ENCODE results near the gene ERO1A.

Gene ERO1A

GRCh38 chr14:52706724-52707706, 11.7 kb upstream of the ERO1A start, which contains the start of gene PSMC6:
Gene PSMC6 (plus strand): TSS chr14:52707200. CDS start chr14:52707220, 20 bp downstream.
- Mint-ChIP-seq H3K4me1 (peaks cover 49% of the 10 kb centered on the region), H3K4me3 (peak within 1 kb of the TSS; percentile 100), H3K27me3 (no peaks in the 10 kb centered on the region), H3K27ac (peak within 1 kb of the TSS; percentile 99), H3K9me3 (no peaks in the 10 kb centered on the region), H3K36me3 (peaks cover 22% of the 10 kb centered on the region)

GRCh38 chr14:52706286-52706685, 10.9 kb upstream of the ERO1A start:
- H3K4me1 Mint-ChIP-seq: peaks cover 46% of the 10 kb centered on the region
- no peaks in the 10 kb centered on the region for H3K27me3 Mint-ChIP-seq
- H3K36me3 Mint-ChIP-seq: peaks cover 18% of the 10 kb centered on the region
- H3K27ac Mint-ChIP-seq: peak overlapping the region; percentile 99
- H3K4me3 Mint-ChIP-seq: peak overlapping the region; percentile 100
- H3K9me3 Mint-ChIP-seq: no peaks in the 10 kb centered on the region

- H3K9me3 Mint-ChIP-seq: no peaks in the 10 kb centered on the region
- H3K36me3 Mint-ChIP-seq: peaks cover 6% of the 10 kb centered on the region
- H3K27ac Mint-ChIP-seq: no peak overlapping the region
- no peak overlapping the region for H3K4me3 Mint-ChIP-seq
- peaks cover 27% of the 10 kb centered on the region for H3K4me1 Mint-ChIP-seq
- no peaks in the 10 kb centered on the region for H3K27me3 Mint-ChIP-seq
Observed at GRCh38 chr14:52703664-52704063, 8.3 kb upstream of the ERO1A start.

GRCh38 chr14:52703225-52703624, 7.9 kb upstream of the ERO1A start:
- no peak overlapping the region for H3K4me3 Mint-ChIP-seq
- peaks cover 23% of the 10 kb centered on the region for H3K4me1 Mint-ChIP-seq
- no peaks in the 10 kb centered on the region for H3K9me3 Mint-ChIP-seq
- H3K27ac Mint-ChIP-seq: no peak overlapping the region
- peaks cover 6% of the 10 kb centered on the region for H3K36me3 Mint-ChIP-seq
- H3K27me3 Mint-ChIP-seq: no peaks in the 10 kb centered on the region

- no peak overlapping the region for H3K27ac Mint-ChIP-seq
Observed at GRCh38 chr14:52701223-52701622, 5.9 kb upstream of the ERO1A start.

GRCh38 chr14:52700701-52701172, 5.4 kb upstream of the ERO1A start:
- Mint-ChIP-seq H3K4me1 (no peaks in the 10 kb centered on the region), H3K27me3 (no peaks in the 10 kb centered on the region), H3K9me3 (no peaks in the 10 kb centered on the region), H3K27ac (no peak overlapping the region), H3K4me3 (no peak overlapping the region), H3K36me3 (no peaks in the 10 kb centered on the region)

More at GRCh38 chr14:52701223-52701622, 5.9 kb upstream of the ERO1A start:
- no peaks in the 10 kb centered on the region for H3K36me3 Mint-ChIP-seq
- H3K9me3 Mint-ChIP-seq: no peaks in the 10 kb centered on the region
- H3K27me3 Mint-ChIP-seq: no peaks in the 10 kb centered on the region
- no peak overlapping the region for H3K4me3 Mint-ChIP-seq
- peaks cover 3% of the 10 kb centered on the region for H3K4me1 Mint-ChIP-seq

GRCh38 chr14:52694761-52695480, 437 bp downstream of the ERO1A start:
- peak overlapping the region; percentile 97 for H3K4me3 Mint-ChIP-seq
- H3K27me3 Mint-ChIP-seq: no peaks in the 10 kb centered on the region
- H3K36me3 Mint-ChIP-seq: peaks cover 4% of the 10 kb centered on the region
- no peaks in the 10 kb centered on the region for H3K9me3 Mint-ChIP-seq
- peak overlapping the region; percentile 98 for H3K27ac Mint-ChIP-seq
- peaks cover 43% of the 10 kb centered on the region for H3K4me1 Mint-ChIP-seq

- Mint-ChIP-seq H3K9me3 (no peaks in the 10 kb centered on the region), H3K4me3 (peak overlapping the region; percentile 83), H3K27me3 (no peaks in the 10 kb centered on the region), H3K4me1 (peaks cover 57% of the 10 kb centered on the region), H3K36me3 (peaks cover 4% of the 10 kb centered on the region), H3K27ac (no peak overlapping the region)
Observed at GRCh38 chr14:52693532-52693931, 1.8 kb downstream of the ERO1A start.

- Mint-ChIP-seq H3K4me3 (peak overlapping the region; percentile 83), H3K9me3 (no peaks in the 10 kb centered on the region), H3K27ac (no peak overlapping the region), H3K4me1 (peaks cover 62% of the 10 kb centered on the region), H3K36me3 (peaks cover 4% of the 10 kb centered on the region), H3K27me3 (no peaks in the 10 kb centered on the region)
Observed at GRCh38 chr14:52693036-52693435, 2.3 kb downstream of the ERO1A start.

GRCh38 chr14:52692248-52692962, 3.0 kb downstream of the ERO1A start:
- peak overlapping the region; percentile 0 for H3K27ac Mint-ChIP-seq
- peaks cover 68% of the 10 kb centered on the region for H3K4me1 Mint-ChIP-seq
- H3K27me3 Mint-ChIP-seq: no peaks in the 10 kb centered on the region
- H3K4me3 Mint-ChIP-seq: peak overlapping the region; percentile 31
- no peaks in the 10 kb centered on the region for H3K9me3 Mint-ChIP-seq
- peaks cover 4% of the 10 kb centered on the region for H3K36me3 Mint-ChIP-seq

- H3K4me1 Mint-ChIP-seq: peaks cover 80% of the 10 kb centered on the region
Observed at GRCh38 chr14:52690983-52691760, 4.2 kb downstream of the ERO1A start.

GRCh38 chr14:52686176-52686575, 9.2 kb downstream of the ERO1A start:
- Mint-ChIP-seq H3K9me3 (no peaks in the 10 kb centered on the region), H3K36me3 (no peaks in the 10 kb centered on the region), H3K4me3 (no peak overlapping the region), H3K4me1 (peaks cover 74% of the 10 kb centered on the region), H3K27me3 (no peaks in the 10 kb centered on the region), H3K27ac (no peak overlapping the region)

More at GRCh38 chr14:52690983-52691760, 4.2 kb downstream of the ERO1A start:
- H3K27ac Mint-ChIP-seq: no peak overlapping the region
- peaks cover 4% of the 10 kb centered on the region for H3K36me3 Mint-ChIP-seq
- no peaks in the 10 kb centered on the region for H3K27me3 Mint-ChIP-seq
- peak overlapping the region; percentile 37 for H3K4me3 Mint-ChIP-seq
- no peaks in the 10 kb centered on the region for H3K9me3 Mint-ChIP-seq

GRCh38 chr14:52683985-52684520, 11.3 kb downstream of the ERO1A start:
- Mint-ChIP-seq H3K4me1 (peaks cover 64% of the 10 kb centered on the region), H3K9me3 (no peaks in the 10 kb centered on the region), H3K27me3 (no peaks in the 10 kb centered on the region), H3K36me3 (peaks cover 3% of the 10 kb centered on the region), H3K27ac (peak overlapping the region; percentile 23), H3K4me3 (no peak overlapping the region)

- no peaks in the 10 kb centered on the region for H3K27me3 Mint-ChIP-seq
- peaks cover 6% of the 10 kb centered on the region for H3K36me3 Mint-ChIP-seq
- peaks cover 13% of the 10 kb centered on the region for H3K4me1 Mint-ChIP-seq
- H3K4me3 Mint-ChIP-seq: no peak overlapping the region
- no peaks in the 10 kb centered on the region for H3K9me3 Mint-ChIP-seq
- no peak overlapping the region for H3K27ac Mint-ChIP-seq
Observed at GRCh38 chr14:52678591-52678990, 16.8 kb downstream of the ERO1A start.
